Loucy (cell line): ENCODE results near the gene LCN12.

Experiments used
- H2AFZ ChIP-seq: fragments of 200-600 bp; sonication (generic); 2 replicates; pipeline ENCODE4 v1.6.0; 2016; ENCODE audit warnings: antibody characterized with exemption, mild to moderate bottlenecking, low read length, moderate library complexity
- H3F3A ChIP-seq: fragments of 200-600 bp; 2 replicates; pipeline ENCODE4 v1.6.0; 2016; ENCODE audit warnings: antibody characterized with exemption, low read depth, mild to moderate bottlenecking
- H3K27me3 ChIP-seq: fragments of 200-600 bp; sonication (generic); 2 replicates; pipeline ENCODE4 v1.6.1; 2014; ENCODE audit warnings: low read length, mild to moderate bottlenecking; ENCODE audit not compliant: insufficient read depth, poor library complexity, severe bottlenecking
- H3K36me3 ChIP-seq: fragments of 200-600 bp; sonication (generic); 2 replicates; pipeline ENCODE4 v1.6.1; 2016; ENCODE audit warnings: low read length; ENCODE audit not compliant: insufficient read depth
- H3K4me1 ChIP-seq: fragments of 200-600 bp; sonication (generic); 2 replicates; pipeline ENCODE4 v1.5.1; 2014; ENCODE audit warnings: low read length, mild to moderate bottlenecking; ENCODE audit not compliant: insufficient read depth, poor library complexity, severe bottlenecking
- H3K4me2 ChIP-seq: fragments of 200-600 bp; sonication (generic); 2 replicates; pipeline ENCODE4 v1.6.0; 2014; ENCODE audit warnings: antibody characterized with exemption, low read length, low read depth, mild to moderate bottlenecking; ENCODE audit not compliant: poor library complexity, severe bottlenecking
- H3K4me3 ChIP-seq: fragments of 200-600 bp; sonication (generic); 2 replicates; pipeline ENCODE4 v1.5.1; 2014; ENCODE audit warnings: low read length, mild to moderate bottlenecking, mixed read lengths; ENCODE audit not compliant: poor library complexity, severe bottlenecking
- H3K79me2 ChIP-seq: fragments of 200-600 bp; sonication (generic); 2 replicates; pipeline ENCODE4 v1.6.1; 2014; ENCODE audit warnings: low read length; ENCODE audit not compliant: insufficient read depth
- H3K9ac ChIP-seq: fragments of 200-600 bp; sonication (generic); 2 replicates; pipeline ENCODE4 v1.6.0; 2014; ENCODE audit warnings: mild to moderate bottlenecking, low read depth, low read length, moderate library complexity; ENCODE audit not compliant: poor library complexity, severe bottlenecking
- H3K9me2 ChIP-seq: fragments of 200-600 bp; sonication (generic); replicated peaks from 2 replicates; pipeline ENCODE4 v1.6.1; 2016; ENCODE audit warnings: low read depth, low read length, mixed read lengths
- H3K9me3 ChIP-seq: fragments of 200-600 bp; sonication (generic); 2 replicates; pipeline ENCODE4 v1.6.1; 2014; ENCODE audit warnings: mild to moderate bottlenecking, antibody characterized with exemption, low read length, low read depth; ENCODE audit not compliant: insufficient read depth
- H4K20me1 ChIP-seq: fragments of 200-600 bp; sonication (generic); 2 replicates; pipeline ENCODE4 v1.6.0; 2014; ENCODE audit warnings: antibody characterized with exemption, low read length, mild to moderate bottlenecking; ENCODE audit not compliant: insufficient read depth, poor library complexity, severe bottlenecking
- EZH2phosphoT487 ChIP-seq: fragments of 200-600 bp; IDR thresholded peaks from 2 replicates; pipeline ENCODE4 v1.6.1; 2018; ENCODE audit warnings: antibody characterized with exemption, mild to moderate bottlenecking, moderate library complexity, borderline replicate concordance
- TF ChIP-seq, protein P1 (sequence below): fragments of 200-600 bp; sonication (generic); conservative IDR thresholded peaks from 2 replicates; pipeline ENCODE4 v1.5.1; 2014; ENCODE audit warnings: mild to moderate bottlenecking, antibody characterized with exemption, low read length

Gene LCN12

DNA sequence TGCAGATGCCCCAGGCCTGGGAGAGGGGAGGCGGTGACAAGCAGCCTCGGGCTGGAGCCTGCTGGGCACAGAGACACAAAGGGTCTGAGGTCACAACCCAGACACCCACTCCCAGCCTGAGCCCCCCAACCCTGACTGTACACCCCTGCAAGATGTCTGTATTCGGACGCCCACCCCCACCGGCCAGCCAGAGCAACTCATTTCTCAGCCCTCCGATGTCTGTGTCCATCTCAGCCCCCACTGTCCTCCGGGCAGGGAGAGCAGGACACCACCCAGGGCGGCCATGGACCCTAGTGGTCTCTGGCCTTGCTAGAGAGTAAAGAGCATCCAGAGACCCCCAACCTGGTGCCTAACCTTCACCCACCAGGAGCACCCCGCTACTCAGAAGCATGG is 3.9 kb downstream of the LCN12 start:
- no peak for TF ChIP-seq EZH2phosphoT487
- TF ChIP-seq, protein P1, sequence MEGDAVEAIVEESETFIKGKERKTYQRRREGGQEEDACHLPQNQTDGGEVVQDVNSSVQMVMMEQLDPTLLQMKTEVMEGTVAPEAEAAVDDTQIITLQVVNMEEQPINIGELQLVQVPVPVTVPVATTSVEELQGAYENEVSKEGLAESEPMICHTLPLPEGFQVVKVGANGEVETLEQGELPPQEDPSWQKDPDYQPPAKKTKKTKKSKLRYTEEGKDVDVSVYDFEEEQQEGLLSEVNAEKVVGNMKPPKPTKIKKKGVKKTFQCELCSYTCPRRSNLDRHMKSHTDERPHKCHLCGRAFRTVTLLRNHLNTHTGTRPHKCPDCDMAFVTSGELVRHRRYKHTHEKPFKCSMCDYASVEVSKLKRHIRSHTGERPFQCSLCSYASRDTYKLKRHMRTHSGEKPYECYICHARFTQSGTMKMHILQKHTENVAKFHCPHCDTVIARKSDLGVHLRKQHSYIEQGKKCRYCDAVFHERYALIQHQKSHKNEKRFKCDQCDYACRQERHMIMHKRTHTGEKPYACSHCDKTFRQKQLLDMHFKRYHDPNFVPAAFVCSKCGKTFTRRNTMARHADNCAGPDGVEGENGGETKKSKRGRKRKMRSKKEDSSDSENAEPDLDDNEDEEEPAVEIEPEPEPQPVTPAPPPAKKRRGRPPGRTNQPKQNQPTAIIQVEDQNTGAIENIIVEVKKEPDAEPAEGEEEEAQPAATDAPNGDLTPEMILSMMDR, result no peak
- H3K9ac ChIP-seq, result no peak overlapping the region
- no peak overlapping the region for H2AFZ ChIP-seq
- no peak overlapping the region for H3K4me2 ChIP-seq
- H3K4me1 ChIP-seq, result no peaks in the 10 kb centered on the region
- H3K36me3 ChIP-seq, result no peaks in the 10 kb centered on the region
- H3F3A ChIP-seq, result no peaks in the 10 kb centered on the region
- H3K9me3 ChIP-seq, result no peaks in the 10 kb centered on the region
- no peaks in the 10 kb centered on the region for H3K9me2 ChIP-seq
- no peaks in the 10 kb centered on the region for H4K20me1 ChIP-seq
- no peaks in the 10 kb centered on the region for H3K79me2 ChIP-seq
- H3K4me3 ChIP-seq, result no peak overlapping the region
- no peaks in the 10 kb centered on the region for H3K27me3 ChIP-seq

DNA sequence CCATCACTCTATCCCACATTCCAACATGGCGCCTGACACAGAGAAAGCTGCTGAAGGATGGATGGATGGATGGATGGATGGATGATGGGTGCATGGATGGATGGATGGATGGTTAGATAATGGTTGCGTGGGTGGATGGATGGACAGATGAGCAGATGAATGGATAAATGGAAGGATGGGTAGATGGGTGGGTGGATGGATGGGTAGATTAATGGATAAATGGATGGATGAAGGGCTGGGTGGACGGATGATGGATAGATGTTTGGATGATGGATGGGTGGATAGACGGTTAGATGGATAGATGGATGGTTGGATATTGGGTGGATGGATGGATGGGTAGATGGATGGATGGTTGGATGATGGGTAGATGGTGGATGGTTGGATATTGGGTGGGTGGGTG is 4.5 kb downstream of the LCN12 start:
- Histone ChIP-seq H3K4me3 (no peak overlapping the region), H3K9me3 (no peaks in the 10 kb centered on the region), H3K4me2 (no peak overlapping the region), H3K27me3 (no peaks in the 10 kb centered on the region), H3K4me1 (no peaks in the 10 kb centered on the region), H3K9me2 (no peaks in the 10 kb centered on the region), H3K9ac (no peak overlapping the region), H2AFZ (no peak overlapping the region), H3K79me2 (no peaks in the 10 kb centered on the region), H3F3A (no peaks in the 10 kb centered on the region), H3K36me3 (no peaks in the 10 kb centered on the region), H4K20me1 (no peaks in the 10 kb centered on the region)
- TF ChIP-seq, protein P1, result no peak
- TF ChIP-seq EZH2phosphoT487, result no peak

DNA sequence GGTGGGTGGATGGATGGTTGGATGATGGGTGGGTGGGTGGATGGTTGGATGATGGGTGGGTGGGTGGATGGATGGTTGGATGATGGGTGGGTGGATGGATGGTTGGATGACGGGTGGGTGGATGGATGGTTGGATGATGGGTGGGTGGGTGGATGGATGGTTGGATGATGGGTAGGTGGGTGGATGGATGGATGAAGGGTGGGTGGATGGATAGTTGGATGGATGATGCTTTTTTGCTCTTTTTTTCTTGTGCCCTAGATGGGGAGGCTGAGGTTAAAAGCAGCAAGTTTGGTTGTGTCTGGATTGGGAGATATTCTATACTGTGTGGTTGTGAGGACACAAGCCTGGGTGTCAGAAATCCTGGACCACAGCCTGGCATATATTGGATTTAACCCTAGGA is 5.4 kb downstream of the LCN12 start:
- no peak overlapping the region for H3K9ac ChIP-seq
- no peaks in the 10 kb centered on the region for H3K79me2 ChIP-seq
- no peak overlapping the region for H2AFZ ChIP-seq
- H3K9me3 ChIP-seq, result no peaks in the 10 kb centered on the region
- H3K9me2 ChIP-seq, result no peaks in the 10 kb centered on the region
- no peak overlapping the region for H3K4me2 ChIP-seq
- TF ChIP-seq EZH2phosphoT487, result no peak
- TF ChIP-seq, protein P1, result no peak
- H3K4me3 ChIP-seq, result no peak overlapping the region
- H3K27me3 ChIP-seq, result no peaks in the 10 kb centered on the region
- H4K20me1 ChIP-seq, result no peaks in the 10 kb centered on the region
- no peaks in the 10 kb centered on the region for H3K4me1 ChIP-seq
- no peaks in the 10 kb centered on the region for H3F3A ChIP-seq
- no peaks in the 10 kb centered on the region for H3K36me3 ChIP-seq
